ENCODE results near the gene ARID4B. TPM values are rescaled to one million over a fixed set of nuclear protein-coding genes. Genes with fewer than 3 reads are reported as not detected.

Gene ARID4B
- total RNA-seq, 1 experiment from 2014 or later, result 34.2 TPM

DNA sequence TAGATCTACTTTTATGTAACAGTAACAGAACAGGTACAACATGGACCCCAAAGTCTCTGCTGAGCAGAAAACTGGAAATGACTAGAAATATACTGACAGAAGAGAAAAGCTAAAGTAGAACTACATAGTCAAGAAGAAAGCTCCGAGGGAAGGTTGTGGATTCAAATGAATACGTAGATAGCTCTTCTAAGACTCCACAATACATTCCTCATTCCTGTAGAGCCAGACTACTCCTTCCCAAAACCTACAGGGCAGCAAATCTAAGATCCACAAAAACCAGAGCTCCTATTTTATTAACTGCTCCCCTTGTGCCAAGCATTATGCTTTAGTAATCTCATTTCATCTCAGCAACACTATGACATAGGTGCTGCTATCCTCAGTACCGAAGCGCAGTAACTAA lies 35.2 kb downstream of the ARID4B start:
- Mint-ChIP-seq H3K36me3 (ENCODE audit: insufficient read depth, unreplicated experiment) (peaks cover 7% of the 10 kb centered on the region), H3K9me3 (ENCODE audit: unreplicated experiment) (peaks cover 9% of the 10 kb centered on the region), H3K27me3 (ENCODE audit: insufficient read depth, unreplicated experiment) (no peaks in the 10 kb centered on the region), H3K27ac (ENCODE audit: unreplicated experiment) (no peak overlapping the region), H3K4me3 (ENCODE audit: unreplicated experiment) (no peak overlapping the region), H3K4me1 (ENCODE audit: low read depth, unreplicated experiment) (peaks cover 9% of the 10 kb centered on the region)
- Histone ChIP-seq H3K27me3 (replicated peaks; ENCODE audit: control insufficient read depth, insufficient read depth, low read length) (no peaks in the 10 kb centered on the region), H3K4me3 (ENCODE audit: low read depth, low read length) (no peak overlapping the region), H3K4me1 (peaks cover 8% of the 10 kb centered on the region), H3K9me3 (peaks cover 3% of the 10 kb centered on the region; the same call in 1 of the 2 replicates), H3K36me3 (ENCODE audit: control insufficient read depth, insufficient read depth, low read length) (no peaks in the 10 kb centered on the region)
- POLR2A ChIA-PET, result no interaction called here
- TF ChIP-seq, protein P1, sequence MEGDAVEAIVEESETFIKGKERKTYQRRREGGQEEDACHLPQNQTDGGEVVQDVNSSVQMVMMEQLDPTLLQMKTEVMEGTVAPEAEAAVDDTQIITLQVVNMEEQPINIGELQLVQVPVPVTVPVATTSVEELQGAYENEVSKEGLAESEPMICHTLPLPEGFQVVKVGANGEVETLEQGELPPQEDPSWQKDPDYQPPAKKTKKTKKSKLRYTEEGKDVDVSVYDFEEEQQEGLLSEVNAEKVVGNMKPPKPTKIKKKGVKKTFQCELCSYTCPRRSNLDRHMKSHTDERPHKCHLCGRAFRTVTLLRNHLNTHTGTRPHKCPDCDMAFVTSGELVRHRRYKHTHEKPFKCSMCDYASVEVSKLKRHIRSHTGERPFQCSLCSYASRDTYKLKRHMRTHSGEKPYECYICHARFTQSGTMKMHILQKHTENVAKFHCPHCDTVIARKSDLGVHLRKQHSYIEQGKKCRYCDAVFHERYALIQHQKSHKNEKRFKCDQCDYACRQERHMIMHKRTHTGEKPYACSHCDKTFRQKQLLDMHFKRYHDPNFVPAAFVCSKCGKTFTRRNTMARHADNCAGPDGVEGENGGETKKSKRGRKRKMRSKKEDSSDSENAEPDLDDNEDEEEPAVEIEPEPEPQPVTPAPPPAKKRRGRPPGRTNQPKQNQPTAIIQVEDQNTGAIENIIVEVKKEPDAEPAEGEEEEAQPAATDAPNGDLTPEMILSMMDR (IDR thresholded peaks at IDR 0.05; ENCODE audit: insufficient read depth in 1 of 2, low read depth in 1 of 2, low read length in 1 of 2, severe bottlenecking in 1 of 2, unreplicated experiment in 1 of 2), result no peak
- CTCF ChIA-PET, result no interaction called here
- intact Hi-C loops (cut with micrococcal nuclease; ENCODE audit: unreplicated experiment), result no loop called here
- no peak for DNase-seq
- BruUV-seq (replicated peaks), result no TSS peak

DNA sequence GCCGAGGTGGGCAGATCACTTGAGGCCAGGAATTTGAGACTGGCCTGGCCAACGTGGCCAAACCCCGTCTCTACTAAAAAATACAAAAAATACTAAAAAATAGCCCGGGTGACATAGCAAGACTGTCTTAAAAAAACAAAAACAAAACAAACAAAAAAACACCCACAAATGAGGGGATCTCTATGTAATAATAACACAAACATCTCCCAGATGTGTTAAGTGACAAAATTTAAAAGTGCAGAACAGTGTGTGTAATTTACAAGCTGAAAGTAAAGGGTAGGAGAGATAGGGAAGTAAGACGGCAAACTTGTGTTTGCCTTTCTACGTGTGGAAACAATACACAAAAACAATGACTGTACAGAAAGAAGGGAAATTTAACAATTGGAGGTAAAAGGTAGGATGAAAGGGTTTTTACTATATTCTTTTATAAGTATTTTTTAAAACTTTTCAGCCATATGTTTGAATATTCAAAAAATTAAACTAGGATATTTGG lies 36.3 kb downstream of the ARID4B start:
- H3K27ac Mint-ChIP-seq (ENCODE audit: unreplicated experiment), result no peak overlapping the region
- H3K4me1 ChIP-seq, result peaks cover 8% of the 10 kb centered on the region
- peaks cover 1% of the 10 kb centered on the region for H3K9me3 Mint-ChIP-seq (ENCODE audit: unreplicated experiment)
- TF ChIP-seq, protein P1 (IDR thresholded peaks at IDR 0.05; ENCODE audit: insufficient read depth in 1 of 2, low read depth in 1 of 2, low read length in 1 of 2, severe bottlenecking in 1 of 2, unreplicated experiment in 1 of 2), result no peak
- H3K36me3 ChIP-seq (ENCODE audit: control insufficient read depth, insufficient read depth, low read length), result no peaks in the 10 kb centered on the region
- no TSS peak for BruUV-seq (replicated peaks)
- H3K27me3 ChIP-seq (replicated peaks; ENCODE audit: control insufficient read depth, insufficient read depth, low read length), result no peaks in the 10 kb centered on the region
- H3K4me3 Mint-ChIP-seq (ENCODE audit: unreplicated experiment), result no peak overlapping the region
- DNase-seq, result no peak
- intact Hi-C loops (cut with micrococcal nuclease; ENCODE audit: unreplicated experiment), result no loop called here
- ChIA-PET CTCF (interaction anchor here (0.6 kb wide), 1 partner anchor 233 kb away, joined by 5 read pairs; no protein-coding TSS in a partner anchor), POLR2A (no interaction called here)
- no peak overlapping the region for H3K4me3 ChIP-seq (ENCODE audit: low read depth, low read length)
- H3K9me3 ChIP-seq, result no peaks in the 10 kb centered on the region
- H3K36me3 Mint-ChIP-seq (ENCODE audit: insufficient read depth, unreplicated experiment), result peaks cover 7% of the 10 kb centered on the region
- H3K4me1 Mint-ChIP-seq (ENCODE audit: low read depth, unreplicated experiment), result peaks cover 7% of the 10 kb centered on the region
- no peaks in the 10 kb centered on the region for H3K27me3 Mint-ChIP-seq (ENCODE audit: insufficient read depth, unreplicated experiment)

DNA sequence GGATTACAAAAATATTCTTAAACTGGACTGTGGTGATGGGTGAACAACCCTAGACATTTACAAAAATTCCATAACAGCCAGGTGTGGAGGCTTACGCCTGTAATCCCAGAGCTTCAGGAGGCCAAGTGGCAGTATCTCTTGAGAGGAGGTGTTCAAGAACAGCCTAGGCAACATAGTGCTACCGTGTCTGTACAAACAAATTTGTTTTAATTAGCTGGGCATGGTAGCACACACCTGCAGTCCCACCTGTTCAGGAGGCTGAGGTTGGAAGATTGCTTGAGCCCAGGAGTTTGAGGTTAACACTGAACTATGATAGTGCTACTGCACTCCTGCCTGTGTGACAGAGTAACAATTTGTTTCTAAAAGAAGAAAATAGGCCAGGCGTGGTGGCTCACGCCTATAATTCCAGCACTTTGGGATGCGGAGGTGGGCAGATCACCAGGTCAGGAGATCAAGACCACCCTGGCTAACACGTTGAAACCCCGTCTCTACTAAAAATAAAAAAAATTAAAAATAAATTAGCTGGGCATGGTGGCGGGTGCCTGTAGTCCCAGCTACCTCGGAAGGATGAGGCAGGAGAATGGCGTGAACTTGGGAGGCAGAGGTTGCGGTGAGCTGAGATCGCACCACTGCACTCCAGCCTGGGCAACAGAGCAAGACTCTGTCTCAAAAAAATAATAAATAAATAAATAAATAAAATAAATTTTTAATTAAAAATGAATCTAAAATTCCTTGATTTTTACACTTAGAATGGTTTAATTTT lies 37.1 kb downstream of the ARID4B start:
- Histone ChIP-seq H3K4me1 (peaks cover 2% of the 10 kb centered on the region; the same call in 1 of the 2 replicates), H3K9me3 (no peaks in the 10 kb centered on the region), H3K4me3 (ENCODE audit: low read depth, low read length) (no peak overlapping the region), H3K36me3 (ENCODE audit: control insufficient read depth, insufficient read depth, low read length) (no peaks in the 10 kb centered on the region), H3K27me3 (replicated peaks; ENCODE audit: control insufficient read depth, insufficient read depth, low read length) (no peaks in the 10 kb centered on the region)
- no peak overlapping the region for H3K4me3 Mint-ChIP-seq (ENCODE audit: unreplicated experiment)
- no peaks in the 10 kb centered on the region for H3K9me3 Mint-ChIP-seq (ENCODE audit: unreplicated experiment)
- DNase-seq, result no peak
- peaks cover 5% of the 10 kb centered on the region for H3K4me1 Mint-ChIP-seq (ENCODE audit: low read depth, unreplicated experiment)
- peaks cover 5% of the 10 kb centered on the region for H3K36me3 Mint-ChIP-seq (ENCODE audit: insufficient read depth, unreplicated experiment)
- CTCF ChIA-PET, result no interaction called here
- intact Hi-C loops (cut with micrococcal nuclease; ENCODE audit: unreplicated experiment), result no loop called here
- H3K27ac Mint-ChIP-seq (ENCODE audit: unreplicated experiment), result no peak overlapping the region
- POLR2A ChIA-PET, result interaction anchor here (0.5 kb wide), 1 partner anchor 100 kb away, joined by 3 read pairs; no protein-coding TSS in a partner anchor
- BruUV-seq (replicated peaks), result no TSS peak
- H3K27me3 Mint-ChIP-seq (ENCODE audit: insufficient read depth, unreplicated experiment), result no peaks in the 10 kb centered on the region
- TF ChIP-seq, protein P1 (IDR thresholded peaks at IDR 0.05; ENCODE audit: insufficient read depth in 1 of 2, low read depth in 1 of 2, low read length in 1 of 2, severe bottlenecking in 1 of 2, unreplicated experiment in 1 of 2), result no peak
